ENCODE measurements around the gene STARD13. TPM values are rescaled to one million over a fixed set of nuclear protein-coding genes. Genes with fewer than 3 reads are reported as not detected.

The STARD13 gene
- total RNA-seq, 2 donors from 2014 or later = 43.9 to 47.1 TPM

- peak overlapping the region; percentile 81 to 94 for H3K27ac ChIP-seq
- ATAC-seq (ENCODE audit: insufficient number of reproducible peaks, low FRiP score, low read depth) (no peak), DNase-seq (ENCODE audit: low spot score) (no peak)
- peaks cover 22 to 54% of the 10 kb centered on the region in 2 donors for H3K4me1 ChIP-seq (ENCODE audit: control insufficient read depth in 1 of 2, low read depth in 2 of 2)
- peak overlapping the region; percentile 89 for H3K4me3 ChIP-seq
- TF ChIP-seq, protein P1, sequence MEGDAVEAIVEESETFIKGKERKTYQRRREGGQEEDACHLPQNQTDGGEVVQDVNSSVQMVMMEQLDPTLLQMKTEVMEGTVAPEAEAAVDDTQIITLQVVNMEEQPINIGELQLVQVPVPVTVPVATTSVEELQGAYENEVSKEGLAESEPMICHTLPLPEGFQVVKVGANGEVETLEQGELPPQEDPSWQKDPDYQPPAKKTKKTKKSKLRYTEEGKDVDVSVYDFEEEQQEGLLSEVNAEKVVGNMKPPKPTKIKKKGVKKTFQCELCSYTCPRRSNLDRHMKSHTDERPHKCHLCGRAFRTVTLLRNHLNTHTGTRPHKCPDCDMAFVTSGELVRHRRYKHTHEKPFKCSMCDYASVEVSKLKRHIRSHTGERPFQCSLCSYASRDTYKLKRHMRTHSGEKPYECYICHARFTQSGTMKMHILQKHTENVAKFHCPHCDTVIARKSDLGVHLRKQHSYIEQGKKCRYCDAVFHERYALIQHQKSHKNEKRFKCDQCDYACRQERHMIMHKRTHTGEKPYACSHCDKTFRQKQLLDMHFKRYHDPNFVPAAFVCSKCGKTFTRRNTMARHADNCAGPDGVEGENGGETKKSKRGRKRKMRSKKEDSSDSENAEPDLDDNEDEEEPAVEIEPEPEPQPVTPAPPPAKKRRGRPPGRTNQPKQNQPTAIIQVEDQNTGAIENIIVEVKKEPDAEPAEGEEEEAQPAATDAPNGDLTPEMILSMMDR (IDR thresholded peaks at IDR 0.05) = no peak
- no peaks in the 10 kb centered on the region for H3K9me3 ChIP-seq
- no peaks in the 10 kb centered on the region for H3K27me3 ChIP-seq (replicated peaks; ENCODE audit: insufficient read depth)
- H3K36me3 ChIP-seq = no peaks in the 10 kb centered on the region
Observed at GRCh38 chr13:33286128-33286527, 573 bp upstream of the STARD13 start.

DNA sequence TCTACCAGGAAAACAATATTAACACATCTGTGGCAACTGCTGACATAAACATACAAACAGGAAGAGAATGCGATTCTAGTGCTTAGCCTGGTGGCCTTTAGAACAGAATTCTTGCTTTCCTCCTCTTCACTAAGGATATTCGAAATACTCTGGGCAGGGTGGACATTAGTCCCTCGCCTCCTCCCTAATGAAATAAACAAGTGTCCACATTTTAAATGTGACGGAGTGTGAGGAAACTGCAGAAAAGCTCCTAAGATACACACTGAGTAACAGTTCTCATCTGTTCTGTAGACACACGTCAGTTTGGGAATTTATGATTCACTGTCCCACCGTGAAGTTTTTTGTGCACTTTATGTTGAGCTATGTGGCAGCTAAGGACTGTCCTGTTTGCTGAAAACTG is 639 bp downstream of the STARD13 start:
- Histone ChIP-seq H3K27ac (peak overlapping the region; percentile 81 to 94), H3K4me3 (peak overlapping the region; percentile 89), H3K36me3 (no peaks in the 10 kb centered on the region), H3K27me3 (replicated peaks; ENCODE audit: insufficient read depth) (no peaks in the 10 kb centered on the region), H3K9me3 (no peaks in the 10 kb centered on the region), H3K4me1 (ENCODE audit: control insufficient read depth in 1 of 2, low read depth in 2 of 2) (peaks cover 32 to 54% of the 10 kb centered on the region in 2 donors)
- ATAC-seq (ENCODE audit: insufficient number of reproducible peaks, low FRiP score, low read depth) (no peak), DNase-seq (ENCODE audit: low spot score) (no peak)
- TF ChIP-seq, protein P1 (IDR thresholded peaks at IDR 0.05) = no peak

- Histone ChIP-seq H3K4me3 (peak overlapping the region; percentile 89), H3K36me3 (no peaks in the 10 kb centered on the region), H3K27me3 (replicated peaks; ENCODE audit: insufficient read depth) (no peaks in the 10 kb centered on the region), H3K9me3 (no peaks in the 10 kb centered on the region), H3K4me1 (ENCODE audit: control insufficient read depth in 1 of 2, low read depth in 2 of 2) (peaks cover 41 to 60% of the 10 kb centered on the region in 2 donors), H3K27ac (peak overlapping the region in 1 of 2 donors; percentile 94)
- DNase-seq (ENCODE audit: low spot score) (no peak), ATAC-seq (ENCODE audit: insufficient number of reproducible peaks, low FRiP score, low read depth) (no peak)
- TF ChIP-seq, protein P1 (IDR thresholded peaks at IDR 0.05) = no peak
Observed at GRCh38 chr13:33284031-33284430, 1.5 kb downstream of the STARD13 start.

- peak overlapping the region; percentile 89 for H3K4me3 ChIP-seq
- no peak overlapping the region for H3K27ac ChIP-seq
- H3K36me3 ChIP-seq = no peaks in the 10 kb centered on the region
Observed at GRCh38 chr13:33283195-33283911, 2.2 kb downstream of the STARD13 start.

GRCh38 chr13:33281951-33282595 is 3.5 kb downstream of the STARD13 start:
- Histone ChIP-seq H3K4me1 (ENCODE audit: control insufficient read depth in 1 of 2, low read depth in 2 of 2) (peaks cover 49 to 80% of the 10 kb centered on the region in 2 donors), H3K36me3 (no peaks in the 10 kb centered on the region), H3K4me3 (no peak overlapping the region), H3K27ac (no peak overlapping the region), H3K27me3 (replicated peaks; ENCODE audit: insufficient read depth) (no peaks in the 10 kb centered on the region), H3K9me3 (no peaks in the 10 kb centered on the region)
- DNase-seq (ENCODE audit: low spot score) (no peak), ATAC-seq (ENCODE audit: insufficient number of reproducible peaks, low FRiP score, low read depth) (no peak)
- TF ChIP-seq, protein P1 (IDR thresholded peaks at IDR 0.05) = no peak

More at GRCh38 chr13:33283195-33283911, 2.2 kb downstream of the STARD13 start:
- DNase-seq (ENCODE audit: low spot score) (no peak), ATAC-seq (ENCODE audit: insufficient number of reproducible peaks, low FRiP score, low read depth) (no peak)
- Histone ChIP-seq H3K9me3 (no peaks in the 10 kb centered on the region), H3K4me1 (ENCODE audit: control insufficient read depth in 1 of 2, low read depth in 2 of 2) (peaks cover 48 to 67% of the 10 kb centered on the region in 2 donors), H3K27me3 (replicated peaks; ENCODE audit: insufficient read depth) (no peaks in the 10 kb centered on the region)
- TF ChIP-seq, protein P1 (IDR thresholded peaks at IDR 0.05) = no peak
